Pancreas (tissue), 10 donors: ENCODE results near the gene MED10. TPM values are rescaled to one million over a fixed set of nuclear protein-coding genes. Genes with fewer than 3 reads are reported as not detected.

Experiments used
- ATAC-seq, 4 donors: fragments of 200-7000 bp; cut with Tn5 transposase; one replicate each; pipeline versions ENCODE4 v1.8.0 to v1.9.1; 2020; ENCODE audit warnings: mild to moderate bottlenecking in 4 of 4, moderate library complexity in 4 of 4
- DNase-seq, 6 donors: peaks; one replicate each; pipeline ENCODE4 v3.0.0-alpha.2; 2020
- FAIRE-seq: peaks from 2 replicates; lab custom pipeline; 2012; peaks lifted over from hg19 to GRCh38; lab: Jason Lieb, UNC
- H3K27ac ChIP-seq, 4 donors: fragments of 200-600 bp; sonication (generic); 1 replicate in 3 of 4; 2 replicates in 1 of 4; pipeline versions ENCODE4 v1.5.0 to v1.8.0; 2020
- H3K27me3 ChIP-seq, 4 donors: fragments of 200-600 bp; one replicate each; pipeline ENCODE4 v1.8.0; 2021
- H3K36me3 ChIP-seq, 3 donors: fragments of 200-600 bp; sonication (generic) in 1 of 3; one replicate each; pipeline versions ENCODE4 v1.5.0 to v1.8.0; 2020 to 2021
- H3K4me1 ChIP-seq, 3 donors: fragments of 200-600 bp; one replicate each; pipeline ENCODE4 v1.8.0; 2021
- H3K4me3 ChIP-seq, 4 donors: fragments of 200-600 bp; sonication (generic) in 2 of 4; one replicate each; pipeline versions ENCODE4 v1.5.0 to v1.8.0; 2020 to 2021
- H3K9me3 ChIP-seq, 4 donors: fragments of 200-600 bp; one replicate each; pipeline ENCODE4 v1.8.0; 2021
- CTCF ChIP-seq, 4 donors: fragments of 200-600 bp; sonication (generic) in 3 of 4; IDR thresholded peaks; one replicate each; pipeline versions ENCODE4 v1.5.0 to v1.8.0; 2021; ENCODE audit warnings: antibody characterized with exemption in 4 of 4
- WGBS, 2 donors: extraction: QIAGEN DNeasy Blood & Tissue Kit; methylation state at CpG; one replicate each; pipeline ENCODE4 v1.1.7; 2013; 5-methylcytosine and 5-hydroxymethylcytosine counted together
- intact Hi-C, 3 donors: fragments of 100-400 bp; cut with DNase I; formaldehyde crosslinking; loops; one replicate each; pipeline versions ENCODE4 v1.11.1 to v1.14.2; 2022
- polyA plus RNA-seq, 2 donors: library from polyadenylated mRNA; stranded (reverse); fragments of 200-250 nt; gene quantifications; one replicate each; pipeline ENCODE4 v1.2.3, GENCODE V29; 2013
- total RNA-seq, 6 donors: library from RNA; stranded (reverse); fragmentation: NEBNext Ultra II Directional in 4 of 6; extraction: Animal tissue kit (Norgen Biotek cat#: 25700) in 4 of 6; gene quantifications; one replicate each; pipeline versions ENCODE4 v1.2.1 to v1.2.4, GENCODE V29; 2021 to 2023
- donor health status: healthy with polysubstance abuse.
- donor health status: DM: no; HTN: no; CAD: no; lungs with moderate emphysema.
- donor health status: DM: no; HTN: no; CAD: no.
- donor health status: control.
- donor health status: control.
- donor health status: Bipolar disorder and iron deficiency.
- donor health status: DM: yes; HTN: yes; CAD: no.
- donor health status: DM: no; HTN: no; CAD: no.
- donor health status: DM: no; HTN: no; CAD: no.
- donor health status: DM: yes; HTN: yes; CAD: no.

Gene MED10
- total and polyA plus RNA-seq, 8 donors, result 10.9 to 25.1 (median 15.0) TPM

GRCh38 chr5:6412811-6413210 is 34.5 kb upstream of the MED10 start:
- no peaks in the 10 kb centered on the region for H3K9me3 ChIP-seq
- WGBS, 2 donors, result 65 to 66% methylated on average over 4 of the region's 4 CpGs
- FAIRE-seq, result no peak
- DNase-seq, result no peak
- H3K27ac ChIP-seq, result no peak overlapping the region
- no peaks in the 10 kb centered on the region for H3K4me1 ChIP-seq
- no peaks in the 10 kb centered on the region for H3K27me3 ChIP-seq
- no peaks in the 10 kb centered on the region for H3K36me3 ChIP-seq
- ATAC-seq, result no peak
- intact Hi-C loops, result no loop called here
- no peak overlapping the region for H3K4me3 ChIP-seq
- TF ChIP-seq CTCF (IDR thresholded peaks at IDR 0.05), result no peak

- Histone ChIP-seq H3K36me3 (no peaks in the 10 kb centered on the region), H3K27me3 (peaks cover 0 to 4% (median 0%) of the 10 kb centered on the region in 4 donors), H3K4me3 (no peak overlapping the region), H3K27ac (no peak overlapping the region), H3K4me1 (no peaks in the 10 kb centered on the region), H3K9me3 (no peaks in the 10 kb centered on the region)
- FAIRE-seq (no peak), ATAC-seq (no peak), DNase-seq (no peak)
- WGBS, 2 donors, result 76 to 85% methylated on average over 15 of the region's 15 CpGs
- intact Hi-C loops, result no loop called here
- TF ChIP-seq CTCF (IDR thresholded peaks at IDR 0.05), result no peak
Measured at GRCh38 chr5:6411141-6411540, 32.8 kb upstream of the MED10 start.

GRCh38 chr5:6410421-6410820 is 32.1 kb upstream of the MED10 start:
- WGBS, 2 donors, result 68 to 84% methylated on average over 9 of the region's 9 CpGs
- Histone ChIP-seq H3K36me3 (no peaks in the 10 kb centered on the region), H3K27me3 (peaks cover 0 to 4% (median 0%) of the 10 kb centered on the region in 4 donors), H3K27ac (no peak overlapping the region), H3K9me3 (no peaks in the 10 kb centered on the region), H3K4me3 (no peak overlapping the region), H3K4me1 (no peaks in the 10 kb centered on the region)
- ATAC-seq (no peak), DNase-seq (no peak), FAIRE-seq (no peak)
- TF ChIP-seq CTCF (IDR thresholded peaks at IDR 0.05), result no peak
- intact Hi-C loops, result no loop called here

GRCh38 chr5:6408627-6409446 is 30.5 kb upstream of the MED10 start:
- Histone ChIP-seq H3K4me1 (no peaks in the 10 kb centered on the region), H3K4me3 (no peak overlapping the region), H3K36me3 (no peaks in the 10 kb centered on the region), H3K27ac (no peak overlapping the region), H3K9me3 (no peaks in the 10 kb centered on the region), H3K27me3 (peaks cover 0 to 4% (median 0%) of the 10 kb centered on the region in 4 donors)
- DNase-seq (no peak), ATAC-seq (no peak), FAIRE-seq (no peak)
- intact Hi-C loops, result no loop called here
- TF ChIP-seq CTCF (IDR thresholded peaks at IDR 0.05), result no peak
- WGBS, 2 donors, result 63 to 70% methylated on average over 8 of the region's 8 CpGs

GRCh38 chr5:6408260-6408596 is 29.9 kb upstream of the MED10 start:
- intact Hi-C loops, result no loop called here
- FAIRE-seq (no peak), ATAC-seq (no peak), DNase-seq (no peak)
- H3K36me3 ChIP-seq, result no peaks in the 10 kb centered on the region
- no peaks in the 10 kb centered on the region for H3K4me1 ChIP-seq
- H3K4me3 ChIP-seq, result no peak overlapping the region
- H3K27ac ChIP-seq, result no peak overlapping the region
- no peak for TF ChIP-seq CTCF (IDR thresholded peaks at IDR 0.05)
- 54 to 56% methylated on average over 5 of the region's 5 CpGs for WGBS, 2 donors
- H3K9me3 ChIP-seq, result no peaks in the 10 kb centered on the region
- H3K27me3 ChIP-seq, result peaks cover 0 to 4% (median 0%) of the 10 kb centered on the region in 4 donors
